HG02642 (cell line): ENCODE measurements around the gene PIK3C2B.
"Not testable (repeated sequence)": the region's sequence is repeated elsewhere in the genome, so short reads cannot be mapped to it uniquely, and the experiment has no call there.

Experiments used
- ATAC-seq: cut with Tn5 transposase; IDR thresholded peaks from one replicate; pipeline ENCODE4 v1.9.1; 2021; ENCODE audit warnings: mild to moderate bottlenecking; ENCODE audit not compliant: unreplicated experiment, poor library complexity

Gene PIK3C2B

GRCh38 chr1:204494281-204495077 is at the start of gene PIK3C2B:
Gene PIK3C2B, minus strand, starts transcription at chr1:204494805. Its CDS starts 25,003 bp downstream, at chr1:204469802.
- peak; percentile 79 for ATAC-seq

GRCh38 chr1:204544321-204544720 is 49.7 kb upstream of the PIK3C2B start:
- no peak for ATAC-seq

- ATAC-seq, result no peak
These were observed 47.0 kb upstream of the PIK3C2B start for GRCh38 chr1:204541626-204542025.

GRCh38 chr1:204532832-204533231 is 38.2 kb upstream of the PIK3C2B start:
- no peak for ATAC-seq

- peak; percentile 78 for ATAC-seq
These were observed 36.3 kb upstream of the PIK3C2B start for GRCh38 chr1:204530932-204531331.

- no peak for ATAC-seq
These were observed 34.8 kb upstream of the PIK3C2B start for GRCh38 chr1:204529371-204529895.

- no peak for ATAC-seq
These were observed 34.1 kb upstream of the PIK3C2B start for GRCh38 chr1:204528677-204529076.

GRCh38 chr1:204528241-204528640 is 33.6 kb upstream of the PIK3C2B start:
- no peak for ATAC-seq

GRCh38 chr1:204524986-204525385 is 30.4 kb upstream of the PIK3C2B start:
- ATAC-seq, result peak; percentile 37

GRCh38 chr1:204523605-204524215 is 29.1 kb upstream of the PIK3C2B start:
- ATAC-seq, result no peak

- ATAC-seq, result not testable (repeated sequence)
These were observed 27.4 kb upstream of the PIK3C2B start for GRCh38 chr1:204521941-204522521.

GRCh38 chr1:204520834-204521709 is 26.5 kb upstream of the PIK3C2B start:
- peak; percentile 55 for ATAC-seq

- not testable (repeated sequence) for ATAC-seq
These were observed 22.8 kb upstream of the PIK3C2B start for GRCh38 chr1:204517382-204517781.

GRCh38 chr1:204516180-204516879 is 21.7 kb upstream of the PIK3C2B start, which contains the start of gene MDM4:
Gene MDM4, plus strand, starts transcription at chr1:204516406. Its CDS starts 9,113 bp downstream, at chr1:204525519.
- ATAC-seq, result peak; percentile 80

GRCh38 chr1:204514828-204515227 is 20.2 kb upstream of the PIK3C2B start:
- ATAC-seq, result no peak

- peak; percentile 29 for ATAC-seq
These were observed 18.6 kb upstream of the PIK3C2B start for GRCh38 chr1:204513117-204513716.

GRCh38 chr1:204511366-204511765 is 16.8 kb upstream of the PIK3C2B start:
- ATAC-seq, result no peak

- ATAC-seq, result no peak
These were observed 14.6 kb upstream of the PIK3C2B start for GRCh38 chr1:204509186-204509635.
